BJ (cell line): Measurements from ENCODE around the gene UPF3B. TPM values are rescaled to one million over a fixed set of nuclear protein-coding genes. Genes with fewer than 3 reads are reported as not detected.

Source experiments
- CTCF ChIA-PET: fragments of 350-600 bp; formaldehyde crosslinking; extraction: SDS; loops from one replicate; lab custom pipeline; 2021; ENCODE audit warnings: antibody characterized with exemption, inconsistent platforms; lab: Yijun Ruan, JAX
- POLR2A ChIA-PET: fragments of 300-600 bp; sonication (Branson Sonifier 250); formaldehyde crosslinking; extraction: SDS; loops from one replicate; lab custom pipeline; 2021; ENCODE audit warnings: antibody characterized with exemption; lab: Charles Lee
- DNase-seq: peaks from one replicate; pipeline ENCODE4 v3.0.0-alpha.2; 2011; ENCODE audit warnings: low read depth
- H3K27me3 ChIP-seq: 2 replicates; pipeline ENCODE4 v1.6.0; 2011; ENCODE audit warnings: low read length; ENCODE audit not compliant: control insufficient read depth, insufficient read depth
- H3K36me3 ChIP-seq: 2 replicates; pipeline ENCODE4 v1.5.1; 2011; ENCODE audit warnings: low read length; ENCODE audit not compliant: control insufficient read depth, insufficient read depth
- H3K4me3 ChIP-seq: 2 replicates; pipeline ENCODE4 v1.5.1; 2011; ENCODE audit warnings: low read depth, mild to moderate bottlenecking, control low read depth, low read length
- polyA plus RNA-seq: library from polyadenylated mRNA; depleted of rRNA; stranded (reverse); fragments of >200 nt; gene quantifications from 2 replicates; pipeline ENCODE4 v1.2.3, GENCODE V29; 2011
- TF ChIP-seq, protein P1 (sequence below): IDR thresholded peaks from 2 replicates; pipeline ENCODE4 v1.5.1; 2011; ENCODE audit warnings: low read depth, mild to moderate bottlenecking, control low read depth, inconsistent platforms, low read length, moderate library complexity; ENCODE audit not compliant: insufficient read depth

The UPF3B gene
- polyA plus RNA-seq, 1 experiment: 3.0 TPM

GRCh38 chrX:119878740-119879139 lies 26.0 kb upstream of the UPF3B start:
- no peak for DNase-seq
- no peak overlapping the region for H3K4me3 ChIP-seq
- TF ChIP-seq, protein P1, sequence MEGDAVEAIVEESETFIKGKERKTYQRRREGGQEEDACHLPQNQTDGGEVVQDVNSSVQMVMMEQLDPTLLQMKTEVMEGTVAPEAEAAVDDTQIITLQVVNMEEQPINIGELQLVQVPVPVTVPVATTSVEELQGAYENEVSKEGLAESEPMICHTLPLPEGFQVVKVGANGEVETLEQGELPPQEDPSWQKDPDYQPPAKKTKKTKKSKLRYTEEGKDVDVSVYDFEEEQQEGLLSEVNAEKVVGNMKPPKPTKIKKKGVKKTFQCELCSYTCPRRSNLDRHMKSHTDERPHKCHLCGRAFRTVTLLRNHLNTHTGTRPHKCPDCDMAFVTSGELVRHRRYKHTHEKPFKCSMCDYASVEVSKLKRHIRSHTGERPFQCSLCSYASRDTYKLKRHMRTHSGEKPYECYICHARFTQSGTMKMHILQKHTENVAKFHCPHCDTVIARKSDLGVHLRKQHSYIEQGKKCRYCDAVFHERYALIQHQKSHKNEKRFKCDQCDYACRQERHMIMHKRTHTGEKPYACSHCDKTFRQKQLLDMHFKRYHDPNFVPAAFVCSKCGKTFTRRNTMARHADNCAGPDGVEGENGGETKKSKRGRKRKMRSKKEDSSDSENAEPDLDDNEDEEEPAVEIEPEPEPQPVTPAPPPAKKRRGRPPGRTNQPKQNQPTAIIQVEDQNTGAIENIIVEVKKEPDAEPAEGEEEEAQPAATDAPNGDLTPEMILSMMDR: no peak
- no peaks in the 10 kb centered on the region for H3K36me3 ChIP-seq
- POLR2A ChIA-PET: no interaction called here
- H3K27me3 ChIP-seq: no peaks in the 10 kb centered on the region
- CTCF ChIA-PET: interaction anchor here (0.7 to 1.6 kb wide), 2 partner anchors 9 to 266 kb away, joined by 3 to 8 read pairs; no protein-coding TSS in a partner anchor

GRCh38 chrX:119871599-119872395 lies 19.0 kb upstream of the UPF3B start, which contains the start of the genes NDUFA1 and RNF113A:
NDUFA1 (plus strand) TSS chrX:119871832; CDS start chrX:119871912, 80 bp downstream.
RNF113A (minus strand) TSS chrX:119871733; CDS start chrX:119871613, 120 bp downstream.
- Histone ChIP-seq H3K4me3 (peak within 1 kb of the TSS; percentile 59), H3K27me3 (no peaks in the 10 kb centered on the region), H3K36me3 (no peaks in the 10 kb centered on the region)
- ChIA-PET POLR2A (no interaction called here), CTCF (no interaction called here)
- TF ChIP-seq, protein P1: no peak
- peak; percentile 37 for DNase-seq

- no peak for DNase-seq
- peak overlapping the region; percentile 59 for H3K4me3 ChIP-seq
- no peaks in the 10 kb centered on the region for H3K36me3 ChIP-seq
- TF ChIP-seq, protein P1: no peak
- no peaks in the 10 kb centered on the region for H3K27me3 ChIP-seq
- ChIA-PET CTCF (interaction anchor here (1.5 kb wide), 1 partner anchor 18 kb away, joined by 3 read pairs; the partner anchor contains the start of gene UPF3B), POLR2A (no interaction called here)
Measured at GRCh38 chrX:119871245-119871598, 18.5 kb upstream of the UPF3B start.

DNA sequence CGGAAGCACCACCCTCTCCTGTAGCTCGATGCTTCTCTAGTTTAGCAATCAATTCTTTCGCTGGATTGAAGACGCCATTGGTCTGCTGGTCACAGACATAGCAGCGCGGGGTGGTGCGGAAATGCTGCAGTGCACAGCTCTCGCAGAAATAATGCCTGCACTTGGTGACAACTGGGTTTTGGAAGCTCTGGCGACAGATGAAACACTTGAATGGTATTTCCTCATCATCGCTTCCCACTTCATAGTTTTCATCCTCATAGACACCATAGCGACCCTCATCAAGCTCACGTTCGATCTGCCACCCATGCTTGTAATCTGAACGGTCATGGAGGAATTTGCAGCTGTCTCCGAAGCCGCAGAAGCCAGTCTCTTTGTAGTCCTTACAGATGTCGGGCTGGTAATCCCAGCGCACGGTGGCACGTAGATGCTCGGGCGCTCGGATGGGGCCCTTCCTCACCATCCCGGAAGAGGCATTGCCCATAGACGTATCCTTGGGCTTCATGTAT lies 17.9 kb upstream of the UPF3B start:
- no peak for DNase-seq
- TF ChIP-seq, protein P1: no peak
- ChIA-PET CTCF (interaction anchor here (1.5 kb wide), 1 partner anchor 18 kb away, joined by 3 read pairs; the partner anchor contains the start of gene UPF3B), POLR2A (interaction anchor here (1.3 kb wide), 1 partner anchor 18 kb away, joined by 4 read pairs; the partner anchor contains the start of gene UPF3B)
- H3K36me3 ChIP-seq: no peaks in the 10 kb centered on the region
- peak overlapping the region; percentile 59 for H3K4me3 ChIP-seq
- H3K27me3 ChIP-seq: no peaks in the 10 kb centered on the region

- no peaks in the 10 kb centered on the region for H3K36me3 ChIP-seq
- DNase-seq: no peak
- TF ChIP-seq, protein P1: no peak
- ChIA-PET CTCF (interaction anchor here (1.1 to 1.2 kb wide), 2 partner anchors 17 to 337 kb away, joined by 3 read pairs; no protein-coding TSS in a partner anchor), POLR2A (interaction anchor here (0.6 to 1.4 kb wide), 5 partner anchors 17 to 520 kb away, joined by 3 to 11 read pairs (median 4); partner anchors contain the start of gene RPL39)
- H3K4me3 ChIP-seq: peak overlapping the region; percentile 33
- no peaks in the 10 kb centered on the region for H3K27me3 ChIP-seq
Measured at GRCh38 chrX:119853444-119853843, 681 bp upstream of the UPF3B start.
